Choroid plexus epithelial cell (primary cell): ENCODE data around the gene RCL1.

Experiments
- DNase-seq: peaks from one replicate; pipeline ENCODE4 v3.0.0-alpha.2; 2010; ENCODE audit warnings: low read depth
- H3K4me3 ChIP-seq: 2 replicates; pipeline ENCODE4 v1.5.1; 2011; ENCODE audit warnings: low read depth, mild to moderate bottlenecking, control low read depth, low read length, moderate library complexity
- CTCF ChIP-seq: conservative IDR thresholded peaks from 2 replicates; pipeline ENCODE4 v1.5.1; 2011; ENCODE audit warnings: low read depth, mild to moderate bottlenecking, control low read depth, inconsistent platforms, low read length, moderate library complexity

RCL1 gene

DNA sequence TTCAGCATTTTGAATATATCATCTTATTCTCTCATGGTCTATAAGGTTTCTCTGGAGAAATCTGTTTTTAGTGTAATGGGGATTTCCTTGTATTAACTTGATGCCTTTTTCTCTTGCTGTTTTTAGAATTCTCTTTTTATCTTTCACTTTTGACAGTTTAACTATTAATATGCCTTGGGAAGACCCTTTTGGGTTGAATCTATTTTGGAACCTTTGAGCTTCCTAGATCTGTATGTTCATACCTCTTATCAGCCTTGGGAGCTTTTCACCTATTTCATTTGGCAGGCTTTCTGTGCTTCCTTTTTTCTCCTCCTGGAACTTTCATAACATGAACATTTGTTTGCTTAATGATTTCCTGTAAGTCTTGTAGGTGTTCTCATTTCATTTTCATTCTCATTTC lies 22.2 kb downstream of the RCL1 start:
- DNase-seq: no peak
- no peak for TF ChIP-seq CTCF
- no peak overlapping the region for H3K4me3 ChIP-seq

- no peak for TF ChIP-seq CTCF
Measured at GRCh38 chr9:4815381-4815956, 22.7 kb downstream of the RCL1 start.

GRCh38 chr9:4820168-4820567 lies 27.4 kb downstream of the RCL1 start:
- no peak for TF ChIP-seq CTCF
- no peak overlapping the region for H3K4me3 ChIP-seq
- no peak for DNase-seq

More at GRCh38 chr9:4815381-4815956, 22.7 kb downstream of the RCL1 start:
- no peak for DNase-seq
- H3K4me3 ChIP-seq: no peak overlapping the region

GRCh38 chr9:4821133-4821532 lies 28.4 kb downstream of the RCL1 start:
- no peak overlapping the region for H3K4me3 ChIP-seq
- DNase-seq: no peak
- TF ChIP-seq CTCF: no peak

DNA sequence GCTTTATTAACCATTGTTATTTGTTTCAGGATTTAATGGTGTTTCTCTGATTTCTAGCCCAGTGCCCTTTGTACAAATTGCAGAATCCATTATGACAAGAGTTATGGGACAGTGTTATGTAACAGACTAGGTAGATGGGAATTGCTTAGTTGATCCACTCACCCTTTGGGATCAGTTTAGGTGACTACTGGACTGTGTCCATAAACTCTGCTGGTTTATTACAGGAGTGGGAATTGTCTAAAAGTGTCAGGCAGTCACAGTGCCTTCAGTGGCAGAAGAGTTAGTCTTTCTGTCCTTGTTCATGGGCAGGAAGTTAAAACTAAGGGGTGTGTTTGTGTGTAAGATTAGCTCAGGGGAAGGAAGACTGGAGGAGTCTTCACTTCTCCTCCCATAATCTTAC lies 29.3 kb downstream of the RCL1 start:
- TF ChIP-seq CTCF: no peak
- H3K4me3 ChIP-seq: no peak overlapping the region
- DNase-seq: no peak

GRCh38 chr9:4826417-4827166 lies 33.8 kb downstream of the RCL1 start:
- no peak for TF ChIP-seq CTCF
- DNase-seq: no peak
- no peak overlapping the region for H3K4me3 ChIP-seq

- TF ChIP-seq CTCF: no peak
Measured at GRCh38 chr9:4827224-4827623, 34.5 kb downstream of the RCL1 start.

More at GRCh38 chr9:4827224-4827623, 34.5 kb downstream of the RCL1 start:
- no peak for DNase-seq
- no peak overlapping the region for H3K4me3 ChIP-seq
